HCT116 (cell line): ENCODE data around the gene SLC47A2. TPM values are rescaled to one million over a fixed set of nuclear protein-coding genes. Genes with fewer than 3 reads are reported as not detected.

Source experiments
- ATAC-seq: fragments of 200-7000 bp; cut with Tn5 transposase; 2 replicates; pipeline ENCODE4 v1.9.1; 2020; ENCODE audit warnings: mild to moderate bottlenecking, moderate library complexity
- BruUV-seq: library from RNA; stranded (reverse); fragments of 400-500 nt; replicated peaks from 2 replicates; lab custom pipeline; 2021; lab: Mats Ljungman, UMichigan
- CTCF ChIA-PET: fragments of 300-600 bp; sonication (Branson Sonifier 250); formaldehyde crosslinking; loops from one replicate; lab custom pipeline; 2021; ENCODE audit warnings: antibody characterized with exemption; lab: Charles Lee
- POLR2A ChIA-PET: fragments of 300-600, 350-600 bp; sonication (Branson Sonifier 250); formaldehyde crosslinking; loops from one replicate; lab custom pipeline; 2021; ENCODE audit warnings: antibody characterized with exemption; lab: Charles Lee
- RAD21 ChIA-PET, 2 experiments: fragments of 300-600 bp; sonication (Branson Sonifier 250); formaldehyde crosslinking; loops; one replicate each; lab custom pipeline; 2023; ENCODE audit warnings: low total read pairs in 2 of 2; ENCODE audit not compliant: uncharacterized antibody in 2 of 2, unreplicated experiment in 2 of 2, low non-redundant PET in 1 of 2; lab: Charles Lee
- DNase-seq: peaks from one replicate; pipeline ENCODE4 v3.0.0-alpha.2; 2010; ENCODE audit warnings: low read depth, low spot score
- H2AFZ ChIP-seq: fragments of 200-600 bp; shearing (Covaris generic), sonication (generic); 2 replicates; pipeline ENCODE4 v1.6.1; 2017; ENCODE audit warnings: low read depth, mixed run types, mixed read lengths, antibody characterized with exemption, low read length; ENCODE audit not compliant: poor library complexity, severe bottlenecking
- H3K27ac ChIP-seq: 2 replicates; pipeline ENCODE4 v1.5.1; 2012; ENCODE audit warnings: low read depth, low read length
- H3K27me3 ChIP-seq: fragments of 200-600 bp; sonication (generic); 2 replicates; pipeline ENCODE4 v1.6.1; 2016; ENCODE audit warnings: mixed run types, low read length, mixed read lengths; ENCODE audit not compliant: insufficient read depth
- H3K36me3 ChIP-seq, 2 experiments: fragments of 200-500 bp in 1 of 2; fragments of 200-600 bp in 1 of 2; sonication (Bioruptor generic) in 1 of 2; sonication (generic) in 1 of 2; 2 replicates each; pipeline versions ENCODE4 v1.5.1 to v1.6.1; 2014 to 2016; ENCODE audit warnings: low read length in 2 of 2, inconsistent platforms in 1 of 2, mixed read lengths in 1 of 2, mixed run types in 1 of 2; ENCODE audit not compliant: insufficient read depth in 2 of 2, control insufficient read depth in 1 of 2
- H3K4me1 ChIP-seq, 2 experiments: fragments of 200-600 bp in 1 of 2; sonication (generic) in 1 of 2; 2 replicates each; pipeline versions ENCODE4 v1.5.1 to v1.6.1; 2012 to 2017; ENCODE audit warnings: low read length in 2 of 2, inconsistent platforms in 1 of 2, mild to moderate bottlenecking in 1 of 2, mixed read lengths in 1 of 2, mixed run types in 1 of 2, moderate library complexity in 1 of 2; ENCODE audit not compliant: insufficient read depth in 2 of 2, control insufficient read depth in 1 of 2
- H3K4me2 ChIP-seq: fragments of 200-600 bp; sonication (generic); 2 replicates; pipeline ENCODE4 v1.6.1; 2017; ENCODE audit warnings: mixed run types, low read length, mixed read lengths
- H3K4me3 ChIP-seq, 2 experiments: fragments of 200-600 bp in 1 of 2; sonication (generic) in 1 of 2; replicated peaks in 1 of 2; 2 replicates each; pipeline ENCODE4 v1.5.1; 2011 to 2016; ENCODE audit warnings: low read length in 2 of 2, control low read depth in 1 of 2, low read depth in 1 of 2, mild to moderate bottlenecking in 1 of 2, mixed read lengths in 1 of 2, mixed run types in 1 of 2
- H3K79me2 ChIP-seq: fragments of 200-600 bp; sonication (generic); 2 replicates; pipeline ENCODE4 v1.6.1; 2017; ENCODE audit warnings: mild to moderate bottlenecking, mixed run types, low read length, moderate library complexity, mixed read lengths; ENCODE audit not compliant: insufficient read depth
- H3K9ac ChIP-seq: fragments of 200-600 bp; sonication (generic); 2 replicates; pipeline ENCODE4 v1.6.1; 2016; ENCODE audit warnings: low read length, mixed read lengths
- H3K9me2 ChIP-seq: fragments of 200-600 bp; sonication (generic), shearing (Covaris generic); 2 replicates; pipeline ENCODE4 v1.6.1; 2017; ENCODE audit warnings: mixed run types, mild to moderate bottlenecking, moderate library complexity; ENCODE audit not compliant: insufficient read depth
- H3K9me3 ChIP-seq, 2 experiments: fragments of 200-500 bp in 1 of 2; fragments of 200-600 bp in 1 of 2; sonication (Bioruptor generic) in 1 of 2; sonication (generic) in 1 of 2; 2 replicates each; pipeline ENCODE4 v1.6.1; 2014 to 2017; ENCODE audit warnings: low read length in 2 of 2, mixed read lengths in 2 of 2, inconsistent platforms in 1 of 2, low read depth in 1 of 2, mild to moderate bottlenecking in 1 of 2, mixed run types in 1 of 2, moderate library complexity in 1 of 2; ENCODE audit not compliant: control insufficient read depth in 1 of 2, insufficient read depth in 1 of 2
- H4K20me1 ChIP-seq: fragments of 200-600 bp; sonication (generic), shearing (Covaris generic); 2 replicates; pipeline ENCODE4 v1.6.1; 2017; ENCODE audit warnings: mixed run types, mild to moderate bottlenecking, moderate library complexity; ENCODE audit not compliant: insufficient read depth
- ATF3 ChIP-seq: IDR thresholded peaks from 2 replicates; pipeline ENCODE4 v1.6.1; 2012
- CBX3 ChIP-seq: IDR thresholded peaks from 2 replicates; pipeline ENCODE4 v1.6.1; 2012; ENCODE audit warnings: low read depth
- CTCF ChIP-seq, 3 experiments: fragments of 200-600 bp in 1 of 3; sonication (generic) in 1 of 3; IDR thresholded peaks in 2 of 3; conservative IDR thresholded peaks in 1 of 3; 2 replicates each; pipeline ENCODE4 v1.5.1; 2012 to 2017; ENCODE audit warnings: low read depth in 2 of 3, low read length in 2 of 3, antibody characterized with exemption in 1 of 3, borderline replicate concordance in 1 of 3, control low read depth in 1 of 3, mild to moderate bottlenecking in 1 of 3, mixed read lengths in 1 of 3, mixed run types in 1 of 3, moderate library complexity in 1 of 3; ENCODE audit not compliant: insufficient read depth in 1 of 3
- JUND ChIP-seq: IDR thresholded peaks from 2 replicates; pipeline ENCODE4 v1.6.1; 2012
- MAX ChIP-seq: IDR thresholded peaks from 2 replicates; pipeline ENCODE4 v1.6.1; 2012
- RAD21 ChIP-seq: IDR thresholded peaks from 2 replicates; pipeline ENCODE4 v1.6.1; 2012; ENCODE audit warnings: low read depth, mild to moderate bottlenecking
- TCF7L2 ChIP-seq: IDR thresholded peaks from 2 replicates; pipeline ENCODE4 v1.7.0; 2011; ENCODE audit warnings: borderline replicate concordance, inconsistent platforms; ENCODE audit not compliant: insufficient read depth, insufficient read length; ENCODE audit errors: extremely low read depth
- ZBTB33 ChIP-seq: IDR thresholded peaks from 2 replicates; pipeline ENCODE4 v1.6.1; 2011; ENCODE audit warnings: mild to moderate bottlenecking, low read length, moderate library complexity; ENCODE audit not compliant: insufficient replicate concordance; ENCODE audit errors: extremely low read depth
- ZFX ChIP-seq: fragments of 450-650 bp; IDR thresholded peaks from 2 replicates; pipeline ENCODE4 v1.6.1; 2017
- intact Hi-C: fragments of 100-400 bp; cut with micrococcal nuclease; formaldehyde crosslinking; loops from 2 replicates; pipeline ENCODE4 v1.10.0; 2022
- total RNA-seq: library from RNA; stranded (reverse); gene quantifications from one replicate; pipeline ENCODE4 v1.2.1, GENCODE V29; 2021; ENCODE audit not compliant: unreplicated experiment

The SLC47A2 gene
- total RNA-seq, 1 experiment from 2014 or later: not detected

GRCh38 chr17:19645734-19646201 is 70.6 kb downstream of the SLC47A2 start:
- Histone ChIP-seq H3K9me2 (no peaks in the 10 kb centered on the region), H3K79me2 (peaks cover 19% of the 10 kb centered on the region), H3K9me3 (no peaks in the 10 kb centered on the region), H3K4me2 (peak overlapping the region; percentile 70), H3K27ac (peak overlapping the region; percentile 99), H3K36me3 (no peaks in the 10 kb centered on the region), H3K4me3 (0 out of 4 replicates have a peak overlapping the region, but pooled peaks of 1 of the 2 experiments have one; percentile 5), H3K27me3 (no peaks in the 10 kb centered on the region), H2AFZ (no peak overlapping the region), H4K20me1 (no peaks in the 10 kb centered on the region), H3K4me1 (peaks cover 61 to 85% of the 10 kb centered on the region in 2 experiments), H3K9ac (no peak overlapping the region)
- TF ChIP-seq CTCF (IDR thresholded peaks at IDR 0.05 in 2 of 3, conservative IDR thresholded peaks at IDR 0.05 in 1 of 3; ENCODE audit: borderline replicate concordance in 1 of 3, insufficient read depth in 1 of 3, low read depth in 2 of 3, low read length in 2 of 3) (peak; percentile 34 to 90 (median 77); a peak in 4 of 6 replicates), CBX3 (no peak), RAD21 (peak; percentile 55)
- ATAC-seq (no peak), DNase-seq (no peak)
- CTCF ChIA-PET: interaction anchor here (0.5 to 1.4 kb wide), 9 partner anchors 11 to 268 kb away, joined by 3 to 4 read pairs (median 3); no protein-coding TSS in a partner anchor
- intact Hi-C loops: loop anchor here (5.0 kb wide), 2 partner anchors 107 to 138 kb away; no protein-coding TSS in a partner anchor
- BruUV-seq: no TSS peak
- POLR2A ChIA-PET: no interaction called here
- RAD21 ChIA-PET: no interaction called here

DNA sequence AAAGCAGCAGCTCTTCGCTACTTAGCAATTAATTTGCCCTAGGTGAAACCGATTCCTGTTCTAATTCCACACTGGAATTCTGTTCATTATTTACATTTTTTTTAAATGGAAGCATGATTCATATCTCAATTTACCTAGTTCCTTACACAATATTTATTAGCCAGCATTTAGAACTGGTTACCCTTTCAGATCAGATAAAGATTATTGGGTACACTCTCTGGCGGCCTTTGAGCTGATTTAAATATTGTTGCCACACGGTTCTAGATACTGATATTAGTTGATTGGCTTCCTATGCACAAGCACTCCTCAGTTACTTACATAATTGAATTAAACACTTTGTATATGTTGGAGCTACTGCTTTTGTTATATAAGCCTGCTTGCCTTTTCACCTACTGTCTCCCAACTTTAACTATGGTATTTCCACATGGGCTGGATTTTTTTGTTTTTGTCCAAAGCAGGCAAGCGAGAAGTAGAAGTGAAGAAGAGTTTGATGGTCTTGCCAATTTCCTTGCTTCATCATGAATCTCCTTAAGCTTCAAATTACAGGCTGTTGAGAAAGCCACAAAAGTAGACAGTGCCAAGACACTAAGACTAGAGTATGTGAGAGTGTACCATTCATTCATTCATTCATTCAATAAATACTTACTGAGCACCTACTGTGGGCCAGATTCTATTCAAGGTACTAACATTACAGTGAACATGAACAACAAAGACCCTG is 71.7 kb downstream of the SLC47A2 start:
- DNase-seq: no peak
- intact Hi-C loops: loop anchor here (5.0 kb wide), 2 partner anchors 108 to 137 kb away; no protein-coding TSS in a partner anchor
- CTCF ChIA-PET: interaction anchor here (1.2 kb wide), 1 partner anchor 100 kb away, joined by 3 read pairs; no protein-coding TSS in a partner anchor
- no peak overlapping the region for H3K27ac ChIP-seq
- ATAC-seq: no peak
- H3K9me3 ChIP-seq: no peaks in the 10 kb centered on the region
- H3K9me2 ChIP-seq: no peaks in the 10 kb centered on the region
- H2AFZ ChIP-seq: no peak overlapping the region
- no peak overlapping the region for H3K9ac ChIP-seq
- POLR2A ChIA-PET: no interaction called here
- BruUV-seq: no TSS peak
- H4K20me1 ChIP-seq: no peaks in the 10 kb centered on the region
- H3K79me2 ChIP-seq: peaks cover 8% of the 10 kb centered on the region
- H3K27me3 ChIP-seq: no peaks in the 10 kb centered on the region
- no peak overlapping the region for H3K4me3 ChIP-seq
- H3K4me2 ChIP-seq: no peak overlapping the region
- H3K36me3 ChIP-seq: no peaks in the 10 kb centered on the region
- RAD21 ChIA-PET: no interaction called here
- H3K4me1 ChIP-seq: peaks cover 53 to 74% of the 10 kb centered on the region in 2 experiments
- TF ChIP-seq CTCF (IDR thresholded peaks at IDR 0.05 in 2 of 3, conservative IDR thresholded peaks at IDR 0.05 in 1 of 3; ENCODE audit: borderline replicate concordance in 1 of 3, insufficient read depth in 1 of 3, low read depth in 2 of 3, low read length in 2 of 3): no peak
- TF ChIP-seq TCF7L2: no peak
- TF ChIP-seq ZFX: no peak
- TF ChIP-seq ZBTB33: no peak
- no peak for TF ChIP-seq MAX
- no peak for TF ChIP-seq ATF3
- no peak for TF ChIP-seq JUND
